Eye (tissue), 1 donor: ENCODE results near the gene MAMLD1.

ENCODE experiments used
- DNase-seq: peaks from one replicate; pipeline ENCODE4 v3.0.0-alpha.2; 2015

The MAMLD1 gene

DNA sequence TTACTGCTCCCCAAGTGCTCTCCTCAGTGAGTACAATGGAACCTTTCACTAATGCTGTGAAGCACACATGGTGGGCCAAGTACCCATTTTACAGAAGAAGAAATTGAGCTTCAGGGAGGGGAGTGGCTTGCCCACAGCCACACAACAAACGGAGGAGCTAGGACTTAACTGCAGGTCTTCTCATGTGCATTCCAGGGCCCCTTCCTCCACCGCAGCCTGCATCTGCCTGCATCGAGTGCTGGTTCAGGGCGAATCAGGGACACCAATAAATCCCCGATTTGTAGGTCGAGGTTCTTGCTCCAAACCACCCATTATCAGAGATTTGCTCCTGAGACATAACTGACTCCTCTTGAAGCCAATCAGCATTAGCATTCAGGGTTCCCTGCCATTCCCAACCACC is 100.9 kb downstream of the MAMLD1 start:
- no peak for DNase-seq

DNA sequence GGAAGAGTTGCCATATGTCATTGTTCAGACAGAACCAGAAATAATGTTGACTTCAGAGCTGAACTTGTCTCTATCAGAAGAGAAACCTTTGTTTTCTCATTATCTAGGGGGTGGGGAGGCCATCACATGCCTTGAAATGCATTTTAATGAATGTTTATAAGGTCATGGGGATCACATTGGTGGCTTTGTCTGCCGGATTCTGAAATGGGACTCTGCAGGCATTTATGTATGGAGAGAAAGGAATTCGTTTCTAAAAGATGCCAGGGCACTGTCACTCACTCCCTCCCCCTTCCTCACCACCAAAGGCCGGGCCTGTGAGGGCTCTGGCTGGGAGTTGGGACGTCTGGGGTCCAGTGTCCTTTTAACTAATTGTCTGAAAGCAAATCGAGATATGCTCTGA is 102.2 kb downstream of the MAMLD1 start:
- DNase-seq, result no peak

DNA sequence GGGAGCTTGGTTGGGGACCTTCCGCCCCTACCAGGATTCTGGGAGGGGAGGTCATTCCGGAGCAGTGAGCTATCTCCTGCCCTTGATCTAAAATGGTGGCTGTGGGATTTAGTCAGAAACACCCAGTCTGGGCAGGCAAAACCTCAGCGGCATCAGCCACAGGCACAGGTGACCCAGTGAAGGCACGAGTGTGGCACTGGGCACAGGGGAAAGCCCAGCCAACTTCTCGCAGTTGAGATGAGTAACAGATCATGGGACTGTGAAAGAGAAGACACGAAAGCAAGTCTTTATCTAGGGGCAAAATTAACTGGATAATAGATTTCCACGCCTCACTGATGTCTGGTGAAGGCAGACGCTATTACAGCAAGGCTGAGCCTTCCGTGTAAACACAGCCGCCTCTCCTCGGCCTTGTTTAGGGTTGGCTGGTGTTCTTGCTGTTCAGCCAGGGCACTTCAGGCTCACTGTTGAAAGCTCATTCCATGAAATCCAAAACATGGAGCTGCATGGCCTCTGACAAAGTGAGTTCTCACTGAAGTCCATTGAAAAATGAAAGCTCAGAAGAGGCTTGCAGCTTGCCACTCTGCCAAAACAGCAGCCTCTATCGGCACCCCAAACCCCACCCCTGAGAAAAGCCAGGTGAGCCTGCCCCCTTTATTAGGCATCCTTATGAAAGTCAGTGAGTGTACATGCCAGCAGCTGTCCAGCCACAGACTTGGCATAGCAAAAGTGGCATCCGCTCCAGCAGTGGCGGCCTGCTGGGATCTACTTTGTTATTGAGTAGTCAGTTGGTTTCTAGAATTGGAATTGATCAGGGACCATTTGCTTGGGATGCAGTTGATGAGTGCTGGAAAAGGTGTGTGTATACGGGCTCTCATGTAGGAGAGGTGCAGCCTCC is 103.0 kb downstream of the MAMLD1 start:
- DNase-seq, result no peak

DNA sequence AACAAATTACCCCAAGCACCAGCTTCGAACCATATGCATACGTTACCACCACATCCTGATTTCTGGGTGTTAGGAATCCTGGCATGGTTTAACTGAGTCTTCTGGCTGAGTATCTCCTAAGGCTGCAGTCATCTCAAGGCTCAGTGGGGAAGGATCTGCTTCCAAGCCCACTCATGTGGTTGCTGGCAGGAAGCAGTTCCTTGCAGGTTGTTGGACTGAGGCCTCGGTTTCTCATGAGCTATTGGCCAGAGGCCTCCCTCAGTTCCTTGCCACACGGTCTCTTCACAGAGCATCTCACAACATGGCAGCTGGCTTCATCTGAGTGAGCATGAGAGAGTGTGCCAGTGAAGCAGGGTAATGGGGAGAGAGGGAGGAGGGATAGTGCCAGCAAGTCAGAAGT is 109.2 kb downstream of the MAMLD1 start:
- no peak for DNase-seq

DNA sequence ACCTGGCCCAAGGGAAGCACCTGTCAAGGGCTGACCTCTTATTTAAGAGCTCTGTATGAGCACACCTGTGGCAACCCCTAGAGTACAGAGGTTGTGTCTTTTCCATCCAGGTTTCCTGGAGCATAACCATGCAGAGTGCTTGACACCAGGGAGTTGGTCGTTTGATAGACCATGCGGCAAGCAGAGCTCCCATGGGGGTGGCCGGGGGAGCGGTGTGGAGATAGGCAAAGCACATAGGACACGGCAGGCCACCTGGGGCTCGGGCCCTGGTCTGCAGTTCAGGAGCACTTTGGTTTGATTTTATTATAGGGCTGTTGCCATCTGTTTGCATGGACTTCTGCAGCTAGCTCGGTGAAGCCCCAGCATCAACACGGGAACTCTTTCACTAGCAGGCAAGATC is 110.3 kb downstream of the MAMLD1 start:
- no peak for DNase-seq

DNA sequence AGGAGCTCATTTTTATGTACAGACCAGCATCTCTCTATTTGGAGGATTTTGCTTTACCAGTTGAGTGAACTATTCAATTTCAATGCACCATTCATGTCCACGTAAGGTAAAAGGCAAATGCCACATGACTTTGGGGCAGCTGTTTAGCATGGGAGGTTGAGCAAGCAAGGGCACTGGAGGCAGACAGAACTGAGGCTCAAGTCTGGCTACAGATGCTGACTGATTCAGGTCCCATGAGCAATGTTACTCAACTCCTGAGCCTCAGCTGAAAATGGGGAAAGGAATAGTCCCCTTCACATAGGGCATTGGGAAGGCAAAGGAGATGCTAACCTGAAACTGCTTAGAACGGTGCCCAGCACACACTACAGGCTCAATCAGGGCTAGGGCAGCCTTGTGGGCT is 112.3 kb downstream of the MAMLD1 start:
- no peak for DNase-seq

DNA sequence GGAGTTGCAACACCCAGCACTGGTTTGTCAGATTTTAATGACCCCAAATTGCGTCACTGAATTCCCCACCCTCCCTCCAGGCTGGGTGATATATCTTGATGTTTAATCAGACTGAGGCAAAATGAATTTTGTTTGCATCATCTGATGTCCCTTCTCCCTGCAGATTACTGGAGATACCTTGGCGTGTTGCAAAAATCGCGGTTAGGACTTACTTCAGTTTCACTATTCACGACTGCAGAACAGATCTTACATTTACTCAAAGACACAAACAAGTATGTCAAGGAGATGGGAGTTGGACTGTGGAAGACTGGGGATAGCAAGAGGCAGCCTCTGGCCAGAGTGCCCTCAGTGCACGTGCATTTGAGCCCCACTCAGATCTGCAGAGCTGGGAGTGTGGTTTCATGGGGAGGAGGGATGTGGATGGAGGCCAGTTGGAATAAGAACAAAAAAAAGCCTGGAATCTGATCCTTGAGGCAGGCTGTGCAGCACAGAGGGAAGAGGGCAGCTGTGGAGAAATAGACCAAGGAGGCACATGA is 113.1 kb downstream of the MAMLD1 start:
- DNase-seq, result peak; percentile 6

DNA sequence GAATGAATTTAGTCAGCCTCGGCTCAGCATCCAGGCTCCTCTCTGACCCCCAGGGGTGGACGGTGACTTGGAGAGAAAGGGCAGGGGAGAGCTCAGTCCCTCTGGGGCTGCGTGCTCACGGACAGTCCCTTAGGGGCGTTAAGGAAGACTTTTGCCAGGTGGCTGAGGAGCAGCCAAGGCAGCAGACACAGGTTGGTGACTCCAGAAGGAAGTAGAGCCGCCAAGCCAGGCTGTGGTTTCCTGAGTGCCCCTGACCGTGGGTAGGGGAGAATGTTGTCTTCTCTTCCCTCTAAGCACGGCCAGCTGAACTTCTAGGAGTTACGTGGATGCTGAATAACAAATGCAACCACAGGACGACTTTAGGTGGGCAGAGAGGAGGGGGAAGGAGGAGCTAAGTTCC is 114.3 kb downstream of the MAMLD1 start:
- DNase-seq, result no peak

DNA sequence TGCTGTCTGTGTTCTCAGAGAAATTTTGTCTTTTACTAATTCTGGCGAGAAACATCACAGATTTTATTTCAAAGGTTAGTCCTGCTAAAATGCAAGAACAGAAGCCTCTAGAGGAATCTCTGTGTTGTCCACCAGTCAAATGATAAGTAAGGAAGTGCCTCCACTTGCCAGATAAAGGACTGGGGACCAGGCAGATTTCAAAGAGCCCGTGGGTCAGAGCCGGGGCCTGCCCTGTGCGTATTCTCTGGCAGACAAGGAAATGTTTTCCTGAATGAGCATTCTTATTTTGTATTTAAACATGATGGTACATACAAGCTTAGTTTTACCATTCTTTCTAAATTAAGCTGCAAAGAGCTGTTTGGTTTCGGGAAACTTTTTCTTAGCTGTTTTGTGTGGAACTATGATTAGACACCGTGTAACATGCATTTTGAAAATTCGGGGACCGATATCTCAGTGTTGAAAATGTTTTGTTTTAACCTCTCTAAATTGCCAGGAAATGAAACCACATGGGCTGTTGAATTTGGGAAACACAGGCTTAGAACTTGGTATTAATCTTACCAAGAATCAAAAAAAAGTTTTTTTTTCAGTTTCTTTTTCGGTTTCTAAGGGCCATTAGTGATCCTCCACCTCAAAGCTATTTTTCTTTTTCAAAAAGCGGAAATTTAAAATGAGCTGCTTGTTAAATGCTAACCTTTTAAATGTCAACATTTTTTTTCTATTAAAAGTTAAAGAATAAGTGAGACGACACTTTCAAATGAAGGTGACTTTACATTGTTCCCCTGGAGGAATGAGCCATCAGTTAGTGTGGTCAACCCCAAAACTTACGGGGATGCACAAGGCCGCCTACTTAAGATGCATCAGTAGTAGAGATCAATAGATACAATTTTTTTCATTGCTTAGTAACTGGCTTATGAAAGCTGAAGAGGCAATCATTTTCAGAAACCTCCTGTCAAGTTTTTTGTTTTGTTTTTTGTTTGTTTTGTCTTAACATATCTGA is 115.7 kb downstream of the MAMLD1 start:
- DNase-seq, result no peak

DNA sequence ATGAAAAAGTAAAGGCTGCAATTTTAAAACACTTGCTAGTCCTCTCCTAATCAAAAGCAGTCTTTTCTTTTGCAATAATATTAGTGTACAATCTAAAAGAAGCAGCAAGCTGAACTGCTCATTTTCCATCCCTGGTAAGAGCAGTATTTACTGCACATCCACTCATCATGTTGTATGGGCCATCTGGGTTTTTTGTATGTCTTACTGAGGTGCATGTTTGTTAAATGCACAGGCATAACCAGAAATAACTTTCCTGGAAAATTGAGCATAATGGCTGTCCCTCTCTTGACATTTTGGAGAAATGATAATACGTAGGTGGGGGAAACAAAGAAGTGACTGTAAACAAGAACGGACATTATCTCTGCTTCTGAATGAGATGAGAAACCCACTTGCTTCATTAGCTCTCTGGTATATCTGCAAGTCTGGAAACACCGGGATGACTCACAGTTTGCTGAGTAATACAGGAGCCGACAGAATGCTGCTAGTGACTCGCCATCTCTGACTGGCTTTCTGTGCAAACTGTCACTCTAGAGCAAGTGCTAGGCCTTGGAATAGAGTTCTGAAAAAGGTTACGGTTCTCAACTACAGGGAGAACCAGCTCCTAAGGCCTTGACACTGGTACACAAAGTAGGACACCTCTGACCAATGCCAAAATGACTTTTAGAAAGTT is 119.6 kb downstream of the MAMLD1 start:
- DNase-seq, result no peak

DNA sequence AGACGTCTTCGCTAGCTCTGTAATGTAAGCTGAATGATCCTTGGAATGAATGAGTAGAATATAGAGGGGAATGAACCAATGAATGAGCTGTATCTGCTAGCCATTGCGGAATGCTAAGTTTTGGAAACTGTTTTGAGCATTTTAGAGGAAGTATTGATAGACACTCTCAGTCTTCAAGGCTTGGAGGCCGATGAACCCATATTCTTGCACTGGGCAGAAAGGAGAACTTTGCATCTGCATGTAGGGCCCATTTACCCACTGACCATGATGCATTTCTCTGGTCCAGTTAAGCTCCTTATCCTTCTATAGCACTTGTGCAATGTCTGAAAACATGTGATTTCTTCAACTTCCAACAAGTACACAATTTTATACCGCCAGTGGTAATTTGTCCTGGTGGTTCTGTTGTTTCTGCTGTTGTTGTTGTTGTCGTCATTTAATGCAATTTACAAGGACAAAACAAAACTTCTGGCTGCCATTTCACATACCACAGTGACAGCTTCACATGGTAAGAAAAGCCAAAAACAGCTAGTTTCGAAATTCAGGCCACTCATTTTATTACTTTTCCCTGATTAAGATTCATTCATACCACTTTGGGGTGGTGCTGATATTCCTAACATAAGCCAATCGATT is 120.4 kb downstream of the MAMLD1 start:
- no peak for DNase-seq

DNA sequence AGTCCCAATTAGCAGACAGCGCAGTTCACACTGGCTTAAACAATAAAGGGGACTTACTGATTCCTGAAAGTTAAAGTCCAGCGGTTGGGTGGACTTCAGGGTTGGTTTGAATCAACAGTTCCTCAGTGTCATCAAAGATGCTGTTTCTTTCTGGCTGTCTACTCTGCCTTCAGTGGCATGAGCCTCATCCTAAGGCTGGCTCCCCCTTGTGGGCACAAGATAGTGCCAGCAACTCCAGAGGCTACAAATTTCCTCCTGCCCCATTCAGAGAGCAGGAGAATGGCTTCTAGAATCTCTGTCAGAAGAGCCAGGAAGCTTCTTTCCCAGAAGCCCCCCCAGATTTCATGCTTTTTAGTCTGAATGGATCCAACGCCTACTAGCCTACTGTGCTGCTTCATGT is 122.9 kb downstream of the MAMLD1 start:
- peak; percentile 45 for DNase-seq

DNA sequence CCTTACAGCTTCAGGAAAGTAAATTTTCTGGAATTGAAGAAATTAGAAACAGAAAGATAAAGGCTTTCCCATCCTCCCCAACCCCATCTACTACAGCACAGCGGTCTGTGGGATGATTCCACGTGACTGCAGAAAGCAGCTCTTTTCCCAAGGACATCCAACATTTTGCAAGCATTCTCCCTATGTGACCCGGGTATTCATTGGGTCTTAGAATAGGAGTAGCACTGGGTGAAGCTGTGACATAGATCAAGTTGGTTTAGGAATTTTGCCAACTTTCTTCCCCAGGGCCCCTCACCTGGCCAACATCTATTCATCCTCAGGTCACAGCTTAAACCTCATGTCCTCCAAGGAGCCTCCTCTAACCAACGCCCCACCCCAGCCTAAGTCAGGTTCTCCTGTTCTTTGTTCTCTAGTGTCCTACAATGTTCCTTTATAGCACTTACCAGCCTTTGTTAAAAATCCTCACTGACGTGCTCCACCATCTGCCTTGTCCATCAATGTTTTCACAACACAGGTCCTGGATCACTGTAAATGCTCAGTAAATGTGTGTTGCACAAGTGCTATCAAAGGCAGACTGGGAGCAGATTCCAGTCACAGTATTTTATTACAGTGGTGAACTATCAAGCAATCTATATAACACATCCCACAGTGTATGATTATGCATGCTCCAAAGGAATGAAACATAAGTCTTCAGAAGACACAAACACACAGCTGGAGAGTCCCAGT is 124.4 kb downstream of the MAMLD1 start:
- DNase-seq, result no peak

DNA sequence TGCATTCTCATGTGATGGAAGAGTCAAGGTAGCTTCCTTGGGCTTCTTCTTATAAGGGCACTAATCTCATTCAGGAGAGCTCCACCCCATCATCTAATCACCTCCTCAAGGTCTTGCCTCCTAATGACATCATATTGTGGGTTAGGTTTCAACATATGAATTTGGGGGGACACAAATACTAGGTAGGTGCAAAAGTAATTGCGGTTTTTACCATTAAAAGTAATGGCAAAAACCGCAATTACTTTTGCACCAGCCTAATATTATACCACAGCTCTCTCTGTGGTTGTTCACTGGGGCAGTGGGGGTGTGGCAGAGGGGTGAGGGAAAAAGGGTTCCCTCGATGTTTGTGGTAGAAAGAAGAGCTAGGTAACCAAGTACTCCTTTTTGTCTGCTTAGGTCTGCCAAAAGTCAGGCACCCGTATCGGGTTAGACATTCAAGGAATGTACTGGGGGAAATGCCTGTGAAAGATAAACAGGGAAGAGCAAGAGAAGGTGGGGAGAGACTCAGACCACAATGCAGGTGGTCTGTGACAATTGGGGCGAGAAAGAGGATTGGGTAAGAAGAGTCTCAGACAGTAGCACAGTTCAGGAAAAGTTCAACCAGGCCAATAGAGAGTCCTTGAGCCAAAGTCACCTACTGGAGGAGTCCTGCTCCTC is 126.4 kb downstream of the MAMLD1 start:
- DNase-seq, result no peak

DNA sequence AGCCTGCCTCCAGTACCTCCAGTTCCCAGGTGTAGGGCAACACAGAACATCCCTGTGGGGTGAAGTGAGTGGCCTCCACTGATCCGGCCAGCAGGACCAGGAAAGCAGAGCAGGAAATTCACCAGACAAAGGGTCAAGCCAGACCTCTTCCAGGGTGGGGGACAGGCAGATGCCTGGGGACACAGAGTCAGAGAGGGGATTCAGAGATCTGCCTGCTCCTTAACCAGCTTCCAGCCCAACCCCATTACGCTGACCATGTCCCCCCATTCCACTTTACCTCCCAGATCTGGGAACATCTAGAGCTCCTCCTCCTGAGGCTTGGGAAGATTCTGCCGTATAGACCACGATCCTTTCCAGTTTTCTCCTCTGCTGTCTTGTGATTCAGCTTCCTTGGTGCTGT is 132.4 kb downstream of the MAMLD1 start:
- DNase-seq, result no peak

DNA sequence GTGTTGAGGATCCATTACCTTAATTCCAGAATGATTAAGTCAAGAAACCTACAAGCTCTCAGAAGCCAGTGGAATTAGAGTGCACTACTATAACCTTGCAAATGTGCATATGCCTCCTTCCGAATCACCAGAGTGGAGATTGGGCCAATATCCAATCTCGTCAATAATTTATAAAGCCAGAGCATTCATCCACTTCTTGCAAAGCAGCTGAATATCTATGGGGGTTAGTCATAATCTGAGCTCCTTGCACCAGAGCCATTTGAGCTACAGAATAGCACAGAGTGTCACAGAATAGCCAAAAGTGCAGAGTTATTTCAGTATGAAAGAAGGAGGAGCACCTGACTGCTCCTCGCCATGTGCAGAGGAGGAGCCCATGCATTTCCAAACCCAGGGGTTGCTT is 136.1 kb downstream of the MAMLD1 start:
- DNase-seq, result no peak

DNA sequence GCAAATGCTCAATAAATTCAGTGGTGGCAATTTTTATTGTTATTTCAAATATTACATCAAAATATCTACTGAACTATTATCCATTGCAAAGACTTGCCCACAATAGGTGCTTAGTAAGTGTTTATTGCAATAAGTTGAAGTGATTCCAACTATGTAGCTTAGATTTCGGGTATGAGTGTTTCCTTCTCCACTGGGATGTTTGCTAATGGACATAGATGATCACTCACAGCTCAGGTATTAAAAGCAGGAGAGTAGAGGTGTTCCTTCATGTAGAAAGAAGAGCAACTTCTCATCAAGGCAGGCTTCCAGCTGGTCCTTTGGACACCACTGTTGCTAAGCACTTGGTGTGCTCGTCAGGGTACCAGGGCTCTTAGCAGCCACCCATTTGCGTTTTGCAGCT is 139.0 kb downstream of the MAMLD1 start:
- no peak for DNase-seq

DNA sequence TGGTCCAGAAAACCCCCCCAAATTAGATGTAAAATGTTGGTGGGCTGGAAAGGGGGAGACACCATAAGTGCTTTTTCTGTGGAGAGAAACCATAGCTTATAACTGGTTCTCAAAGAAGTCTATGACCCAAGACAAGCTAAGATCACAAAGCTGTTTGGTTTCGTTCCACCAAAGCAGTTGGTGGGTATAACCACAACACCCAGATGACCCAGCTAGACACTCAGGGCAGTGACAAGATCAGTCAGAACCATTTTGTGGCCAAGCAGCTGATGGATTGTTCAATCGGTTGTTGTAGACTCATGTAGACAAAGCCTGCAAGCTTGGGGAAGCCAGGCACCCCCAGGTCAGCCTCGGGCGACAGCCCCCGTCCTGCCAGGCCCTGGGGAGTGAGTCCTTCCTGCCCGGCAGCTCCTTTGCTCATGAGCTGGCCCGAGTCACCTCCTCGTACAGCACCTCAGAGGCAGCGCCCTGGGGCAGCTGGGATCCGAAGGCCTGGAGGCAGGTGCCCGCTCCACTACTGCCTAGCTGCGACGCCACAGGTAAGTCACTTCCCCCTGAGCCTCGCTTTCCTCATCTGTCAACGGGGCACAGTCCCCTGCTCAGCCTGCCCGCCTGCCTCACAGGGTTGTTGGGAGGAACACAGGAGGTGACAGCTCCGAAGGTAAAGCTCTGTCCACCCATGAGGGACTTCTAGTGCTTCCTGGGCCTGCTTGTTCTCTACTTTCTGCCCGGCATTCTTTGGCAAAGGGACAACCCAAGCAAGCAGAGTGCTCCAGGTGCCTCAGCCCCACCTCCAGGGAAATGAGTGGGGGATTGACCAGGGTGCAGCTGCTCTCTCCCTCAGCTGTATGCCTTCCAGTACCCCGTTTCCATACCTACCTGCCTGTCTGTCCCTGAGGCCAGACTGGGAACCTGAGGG is 140.1 kb downstream of the MAMLD1 start:
- DNase-seq, result no peak

DNA sequence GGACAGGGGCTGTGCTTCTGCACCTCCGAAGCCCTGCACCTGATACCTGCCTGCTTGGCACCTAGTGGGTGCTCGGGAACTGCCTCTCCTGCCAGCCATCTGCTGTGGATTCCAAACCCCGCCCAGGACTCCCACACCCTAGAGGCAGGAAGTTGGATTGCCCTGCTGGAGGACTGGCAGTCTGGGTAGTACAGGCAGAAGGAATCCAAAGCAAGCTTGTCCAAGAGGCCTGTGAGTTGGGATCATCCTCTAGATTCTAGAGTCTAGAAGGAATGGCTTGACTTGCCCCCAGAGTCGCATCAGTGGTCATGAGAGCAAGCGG is 140.7 kb downstream of the MAMLD1 start:
- no peak for DNase-seq
